IPS-NIHi7 (cell line): Measurements from ENCODE around the gene REXO1.

Source experiments
- DNase-seq: peaks from one replicate; pipeline ENCODE4 v3.0.0; 2012; ENCODE audit warnings: mixed read lengths; ENCODE audit errors: extremely low spot score

Gene REXO1

GRCh38 chr19:1860821-1861598 is 12.7 kb upstream of the REXO1 start:
- DNase-seq, result no peak

GRCh38 chr19:1860042-1860775 is 11.9 kb upstream of the REXO1 start:
- no peak for DNase-seq

GRCh38 chr19:1859331-1859781 is 11.1 kb upstream of the REXO1 start:
- no peak for DNase-seq

GRCh38 chr19:1858412-1859081 is 10.3 kb upstream of the REXO1 start:
- DNase-seq, result no peak

GRCh38 chr19:1857648-1858326 is 9.5 kb upstream of the REXO1 start:
- no peak for DNase-seq

- DNase-seq, result peak; percentile 58
These were observed 8.7 kb upstream of the REXO1 start for GRCh38 chr19:1856698-1857603.

GRCh38 chr19:1856345-1856697 is 8.0 kb upstream of the REXO1 start:
- no peak for DNase-seq

- no peak for DNase-seq
These were observed 7.6 kb upstream of the REXO1 start for GRCh38 chr19:1855828-1856255.

- DNase-seq, result peak; percentile 93
These were observed 7.0 kb upstream of the REXO1 start for GRCh38 chr19:1855040-1855827.

GRCh38 chr19:1854542-1855039 is 6.3 kb upstream of the REXO1 start:
- DNase-seq, result no peak

GRCh38 chr19:1854039-1854541 is 5.8 kb upstream of the REXO1 start:
- DNase-seq, result no peak

GRCh38 chr19:1853295-1854038 is 5.2 kb upstream of the REXO1 start:
- peak; percentile 84 for DNase-seq

- DNase-seq, result no peak
These were observed 4.4 kb upstream of the REXO1 start for GRCh38 chr19:1852581-1853128.

- no peak for DNase-seq
These were observed 3.6 kb upstream of the REXO1 start for GRCh38 chr19:1851654-1852580.

GRCh38 chr19:1850809-1851653 is 2.7 kb upstream of the REXO1 start:
- no peak for DNase-seq

GRCh38 chr19:1849886-1850398 is 1.7 kb upstream of the REXO1 start:
- no peak for DNase-seq

GRCh38 chr19:1849132-1849474 is 820 bp upstream of the REXO1 start:
- no peak for DNase-seq
